GM13976 (cell line): ENCODE measurements around the gene TMEM201.
A peak's percentile ranks its signal among the peaks of the same experiment; 100 is the strongest.

ENCODE experiments used
- DNase-seq: peaks from one replicate; pipeline ENCODE4 v3.0.0; 2012; ENCODE audit warnings: low spot score
- in situ Hi-C: fragments of 300-500 bp; cut with MboI; formaldehyde crosslinking; loops from one replicate; pipeline ENCODE4 v1.12.0; 2022; ENCODE audit warnings: low sequenced_read_pairs, mixed read lengths, inconsistent platforms; ENCODE audit not compliant: unreplicated experiment
- TF ChIP-seq, protein P1 (sequence below): IDR thresholded peaks from 2 replicates; pipeline ENCODE4 v1.5.1; 2012; ENCODE audit warnings: borderline replicate concordance, mild to moderate bottlenecking; ENCODE audit not compliant: insufficient read depth; ENCODE audit errors: extremely low read depth, missing control alignments, control extremely low read depth

The TMEM201 gene

DNA sequence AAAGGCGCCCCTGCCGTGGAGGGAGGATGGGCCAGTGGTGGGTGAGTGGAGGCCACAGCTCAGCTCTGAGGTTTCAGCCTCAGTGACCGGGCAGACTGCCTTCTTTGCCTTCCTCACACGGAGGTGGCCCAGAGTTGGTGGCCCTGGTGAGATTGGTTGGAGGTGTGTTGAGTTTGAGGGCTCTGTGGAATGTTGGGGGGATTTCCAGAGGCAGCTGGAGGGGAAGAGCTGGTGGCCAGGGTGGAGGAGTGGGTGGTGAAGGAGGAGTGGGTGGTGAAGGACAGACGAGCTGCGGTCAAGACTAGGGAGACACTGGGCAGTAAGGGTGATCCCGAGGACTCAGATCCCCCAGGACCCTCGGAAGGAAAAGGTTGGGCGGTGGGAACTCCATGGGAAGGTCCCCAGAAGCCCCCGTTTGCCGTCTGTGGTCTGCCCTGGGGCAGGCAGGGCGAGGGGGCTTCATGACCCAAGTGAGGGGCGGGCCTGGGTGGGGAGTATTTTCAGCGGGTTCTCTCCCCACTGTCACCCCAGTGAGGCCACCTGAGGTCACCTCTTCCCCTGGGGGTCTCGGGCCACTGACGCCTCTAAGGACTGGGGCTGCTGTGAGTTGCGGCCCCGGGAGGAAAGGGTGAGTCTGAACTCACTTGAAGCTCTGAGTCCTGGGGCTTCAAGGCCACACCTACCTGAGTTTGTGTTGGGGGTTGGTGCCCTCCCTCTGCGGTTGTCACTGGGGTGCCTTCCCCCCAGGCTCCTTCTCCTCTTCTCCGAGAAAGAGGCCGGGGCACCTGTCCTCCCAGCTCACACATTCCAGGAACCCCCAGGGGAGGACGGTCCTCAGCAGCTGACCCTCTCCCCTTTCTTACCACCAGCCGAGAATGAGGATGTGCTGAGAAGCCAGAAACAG lies 40.1 kb downstream of the TMEM201 start:
- peak; percentile 85 for DNase-seq
- in situ Hi-C loops = no loop called here
- TF ChIP-seq, protein P1, sequence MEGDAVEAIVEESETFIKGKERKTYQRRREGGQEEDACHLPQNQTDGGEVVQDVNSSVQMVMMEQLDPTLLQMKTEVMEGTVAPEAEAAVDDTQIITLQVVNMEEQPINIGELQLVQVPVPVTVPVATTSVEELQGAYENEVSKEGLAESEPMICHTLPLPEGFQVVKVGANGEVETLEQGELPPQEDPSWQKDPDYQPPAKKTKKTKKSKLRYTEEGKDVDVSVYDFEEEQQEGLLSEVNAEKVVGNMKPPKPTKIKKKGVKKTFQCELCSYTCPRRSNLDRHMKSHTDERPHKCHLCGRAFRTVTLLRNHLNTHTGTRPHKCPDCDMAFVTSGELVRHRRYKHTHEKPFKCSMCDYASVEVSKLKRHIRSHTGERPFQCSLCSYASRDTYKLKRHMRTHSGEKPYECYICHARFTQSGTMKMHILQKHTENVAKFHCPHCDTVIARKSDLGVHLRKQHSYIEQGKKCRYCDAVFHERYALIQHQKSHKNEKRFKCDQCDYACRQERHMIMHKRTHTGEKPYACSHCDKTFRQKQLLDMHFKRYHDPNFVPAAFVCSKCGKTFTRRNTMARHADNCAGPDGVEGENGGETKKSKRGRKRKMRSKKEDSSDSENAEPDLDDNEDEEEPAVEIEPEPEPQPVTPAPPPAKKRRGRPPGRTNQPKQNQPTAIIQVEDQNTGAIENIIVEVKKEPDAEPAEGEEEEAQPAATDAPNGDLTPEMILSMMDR = no peak

DNA sequence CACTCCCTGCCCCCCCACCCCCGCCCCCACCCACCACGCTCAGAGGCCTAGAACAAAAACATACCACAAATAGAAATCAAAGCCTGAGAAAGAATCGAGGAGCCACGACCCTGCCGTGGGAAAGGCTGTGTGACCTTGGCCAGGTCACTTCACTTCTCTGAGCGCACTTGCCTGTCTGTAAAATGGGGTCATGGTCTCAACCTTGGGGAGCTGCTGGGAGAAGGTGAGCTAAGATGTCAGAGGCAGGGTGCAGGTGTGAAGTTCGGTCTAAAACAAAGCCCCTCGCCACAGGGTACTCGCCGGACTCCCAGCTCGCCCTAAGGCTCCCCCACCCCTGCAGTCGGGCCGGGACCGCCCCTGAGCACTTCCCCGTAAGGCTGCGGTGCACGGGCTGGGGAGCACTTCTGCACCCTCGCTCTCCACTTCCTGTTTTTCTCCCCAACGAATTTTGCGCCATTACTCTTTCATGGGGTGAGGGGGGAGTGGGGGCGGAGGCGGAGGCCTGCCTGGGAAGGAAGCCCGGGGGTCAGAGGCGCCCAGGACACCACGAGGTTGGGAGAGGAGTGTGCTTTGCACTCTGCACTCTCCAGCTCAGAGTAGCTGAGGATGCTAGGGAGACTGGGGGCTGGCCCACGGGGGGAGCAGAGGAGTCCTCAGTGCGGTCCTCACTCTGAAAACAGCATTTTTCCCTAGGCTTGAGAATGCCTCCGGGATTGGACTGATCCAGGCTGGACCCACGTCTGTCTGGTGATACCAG lies 40.9 kb downstream of the TMEM201 start:
- peak; percentile 83 for DNase-seq
- TF ChIP-seq, protein P1 = no peak
- in situ Hi-C loops = no loop called here

DNA sequence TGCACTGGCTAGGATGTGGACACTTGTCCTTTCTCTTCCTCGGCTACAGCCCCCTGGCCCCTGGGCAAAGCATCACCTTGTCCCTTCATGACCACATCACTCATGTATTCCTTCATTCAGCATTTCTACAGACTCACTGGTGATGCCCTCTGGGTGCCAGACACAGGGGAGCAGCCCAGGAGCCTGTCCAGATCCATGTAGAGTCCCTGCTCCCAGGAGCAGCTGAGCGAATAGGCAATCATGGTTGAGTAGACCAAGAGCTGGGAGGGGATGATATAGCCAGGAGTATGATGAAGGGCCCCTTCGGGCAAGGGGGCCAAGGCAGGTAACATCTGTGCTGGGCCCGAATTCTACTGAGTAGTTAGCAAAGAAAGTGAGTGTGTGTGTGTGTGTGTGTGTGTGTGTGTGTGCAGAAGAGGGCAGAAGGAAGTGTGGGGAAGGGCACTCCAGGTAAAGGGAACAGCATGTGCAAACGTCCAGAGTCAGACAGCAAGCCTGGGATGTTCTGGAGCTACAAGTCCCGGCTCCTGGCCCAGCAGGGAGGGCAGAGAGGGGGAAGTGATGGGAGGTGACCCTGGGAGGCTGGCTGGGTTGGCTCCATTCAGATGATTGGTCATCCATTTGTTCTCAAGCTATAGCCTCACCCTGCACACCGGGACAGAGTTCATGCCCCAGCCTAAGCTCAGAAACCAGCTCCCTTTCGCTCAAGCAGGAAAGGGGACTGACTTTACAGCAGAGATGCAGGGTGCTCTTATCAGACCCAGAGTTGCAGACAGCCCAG lies 41.8 kb downstream of the TMEM201 start:
- in situ Hi-C loops = no loop called here
- TF ChIP-seq, protein P1 = no peak
- no peak for DNase-seq

DNA sequence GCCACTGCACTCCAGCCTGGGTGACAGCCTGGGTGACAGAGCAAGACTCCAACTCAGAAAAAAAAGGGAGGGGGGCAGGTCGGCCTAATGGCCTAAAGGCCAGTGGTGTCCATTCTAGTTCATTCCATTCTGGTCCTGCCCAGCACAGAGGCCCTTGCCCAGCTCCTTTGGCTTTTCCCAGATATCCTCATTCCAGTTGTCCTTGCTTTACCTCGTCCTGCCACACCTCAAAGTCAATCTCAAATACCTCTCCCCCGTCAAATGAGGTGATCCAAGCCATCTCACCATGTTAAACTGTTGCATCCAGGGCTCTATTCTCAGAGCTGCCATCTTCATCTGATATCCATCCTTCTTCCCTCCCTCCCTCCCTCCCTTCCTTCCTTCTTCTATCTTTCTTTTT lies 42.9 kb downstream of the TMEM201 start:
- in situ Hi-C loops = no loop called here
- no peak for DNase-seq
- TF ChIP-seq, protein P1 = no peak

DNA sequence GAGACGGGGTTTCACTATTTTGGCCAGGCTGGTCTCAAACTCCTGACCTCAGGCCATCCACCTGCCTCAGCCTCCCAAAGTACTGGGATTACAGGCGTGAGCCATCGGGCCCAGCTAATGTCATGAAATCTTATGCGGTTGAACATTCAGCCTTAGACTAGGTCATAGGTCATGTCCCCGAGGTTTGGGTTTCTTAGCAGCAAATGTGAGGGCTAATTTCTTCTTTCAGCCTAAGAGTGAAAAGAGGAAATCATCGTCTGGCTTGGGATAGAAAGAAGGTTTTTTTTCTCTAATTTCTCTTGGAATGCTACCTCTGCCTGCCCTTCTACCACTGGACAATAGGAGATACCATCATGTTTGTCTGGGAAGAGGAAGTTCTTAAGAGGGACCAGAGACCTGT lies 44.8 kb downstream of the TMEM201 start:
- no peak for DNase-seq
- TF ChIP-seq, protein P1 = no peak
- in situ Hi-C loops = no loop called here

DNA sequence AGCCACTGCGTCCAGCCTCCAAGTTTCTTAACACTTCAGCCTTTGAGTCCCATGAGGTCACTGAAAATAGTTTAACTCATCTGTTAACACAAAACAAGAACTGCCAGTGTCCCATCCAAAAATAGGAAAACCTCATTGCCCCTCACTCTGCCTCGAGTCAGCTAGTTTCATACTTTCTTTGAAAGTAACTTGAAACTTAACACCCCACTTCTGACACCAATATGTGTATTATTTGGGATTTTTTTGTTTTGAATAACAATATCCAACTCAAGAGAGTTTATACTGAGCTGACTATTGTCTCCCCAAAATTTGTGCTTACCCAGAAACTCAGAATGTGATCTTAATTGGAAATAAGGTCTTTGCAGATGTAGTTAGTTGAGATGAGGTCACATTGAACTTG lies 45.9 kb downstream of the TMEM201 start:
- TF ChIP-seq, protein P1 = no peak
- in situ Hi-C loops = no loop called here
- DNase-seq = no peak
